Natural killer cell (primary cell): ENCODE data around the gene ITM2C. TPM values are rescaled to one million over a fixed set of nuclear protein-coding genes. Genes with fewer than 3 reads are reported as not detected.

Source experiments
- ATAC-seq, 3 donors: fragments of 150-1000 bp in 2 of 3; fragments of 200-7000 bp in 1 of 3; cut with Tn5 transposase; 1 replicate in 1 of 3; 2 replicates in 2 of 3; pipeline ENCODE4 v1.10.0; 2021; ENCODE audit warnings: mild to moderate bottlenecking in 2 of 3, moderate library complexity in 2 of 3
- DNase-seq, 2 donors: peaks; one replicate each; pipeline versions ENCODE4 v3.0.0 to v3.0.0-alpha.2; 2013 to 2021; ENCODE audit warnings: mixed read lengths in 1 of 2
- H3K27ac ChIP-seq: one replicate; pipeline ENCODE4 v1.5.1; 2013; ENCODE audit warnings: mild to moderate bottlenecking, low read length
- H3K27me3 ChIP-seq: one replicate; pipeline ENCODE4 v1.6.1; 2013; ENCODE audit warnings: low read length; ENCODE audit not compliant: control insufficient read depth, insufficient read depth
- H3K36me3 ChIP-seq: one replicate; pipeline ENCODE4 v1.6.1; 2013; ENCODE audit warnings: low read length; ENCODE audit not compliant: control insufficient read depth, insufficient read depth
- H3K4me1 ChIP-seq: one replicate; pipeline ENCODE4 v1.6.1; 2013; ENCODE audit warnings: low read length; ENCODE audit not compliant: control insufficient read depth, insufficient read depth
- H3K4me3 ChIP-seq: one replicate; pipeline ENCODE4 v1.5.1; 2013; ENCODE audit warnings: low read length
- H3K9me3 ChIP-seq: one replicate; pipeline ENCODE4 v1.6.1; 2013; ENCODE audit warnings: low read length; ENCODE audit not compliant: control insufficient read depth, insufficient read depth
- H3K27ac Mint-ChIP-seq, 2 donors: one replicate each; pipeline ENCODE4 v1.8.0; 2022; ENCODE audit warnings: mild to moderate bottlenecking in 2 of 2, mixed read lengths in 2 of 2, moderate library complexity in 1 of 2
- H3K27me3 Mint-ChIP-seq, 2 donors: one replicate each; pipeline ENCODE4 v1.8.0; 2022; ENCODE audit warnings: low read depth in 2 of 2, mixed read lengths in 2 of 2
- H3K36me3 Mint-ChIP-seq: one replicate; pipeline ENCODE4 v1.8.0; 2022; ENCODE audit warnings: mixed read lengths
- H3K4me1 Mint-ChIP-seq, 2 donors: one replicate each; pipeline ENCODE4 v1.8.0; 2022; ENCODE audit warnings: mixed read lengths in 2 of 2
- H3K4me3 Mint-ChIP-seq: one replicate; pipeline ENCODE4 v1.8.0; 2022; ENCODE audit warnings: mild to moderate bottlenecking, moderate library complexity, mixed read lengths
- H3K9me3 Mint-ChIP-seq, 2 donors: one replicate each; pipeline ENCODE4 v1.8.0; 2022; ENCODE audit warnings: mixed read lengths in 2 of 2
- CTCF ChIP-seq: fragments of 200-600 bp; IDR thresholded peaks from one replicate; pipeline ENCODE4 v1.8.0; 2022; ENCODE audit warnings: antibody characterized with exemption
- WGBS: methylation state at CpG from one replicate; pipeline ENCODE4 v1.1.7; 2013; ENCODE audit warnings: missing lambda C conversion rate; ENCODE audit not compliant: insufficient coverage; 5-methylcytosine and 5-hydroxymethylcytosine counted together
- intact Hi-C: fragments of 100-400 bp; cut with micrococcal nuclease; formaldehyde crosslinking; loops from one replicate; pipeline ENCODE4 v1.14.2; 2022
- total RNA-seq, 4 donors: library from RNA; stranded (reverse); fragments of 120-200 nt in 1 of 4; gene quantifications; one replicate each; pipeline versions ENCODE4 v1.2.3 to v1.2.4, GENCODE V29; 2013 to 2022

Gene ITM2C
- total RNA-seq, 3 donors from 2014 or later (not counting 1 experiment from before 2014, with no cell fraction given) = 4.7 to 36.3 (median 5.1) TPM

GRCh38 chr2:230878599-230879188 is 14.0 kb downstream of the ITM2C start:
- Histone ChIP-seq H3K9me3 (no peaks in the 10 kb centered on the region), H3K27me3 (peaks cover 24% of the 10 kb centered on the region), H3K4me3 (no peak overlapping the region), H3K27ac (peak overlapping the region; percentile 35), H3K4me1 (peaks cover 51% of the 10 kb centered on the region), H3K36me3 (no peaks in the 10 kb centered on the region)
- Mint-ChIP-seq H3K36me3 (no peaks in the 10 kb centered on the region), H3K4me3 (peak overlapping the region; percentile 79), H3K9me3 (no peaks in the 10 kb centered on the region), H3K27me3 (peaks cover 44 to 46% of the 10 kb centered on the region in 2 donors), H3K27ac (peak overlapping the region; percentile 70 to 86), H3K4me1 (peaks cover 28 to 43% of the 10 kb centered on the region in 2 donors)
- DNase-seq = no peak
- intact Hi-C loops = loop anchor here (5.0 kb wide), 1 partner anchor 174 kb away; no protein-coding TSS in a partner anchor
- ATAC-seq = no peak
- 77% methylated on average over 10 of the region's 10 CpGs for WGBS
- no peak for TF ChIP-seq CTCF

- peaks cover 41 to 46% of the 10 kb centered on the region in 2 donors for H3K27me3 Mint-ChIP-seq
- intact Hi-C loops = loop anchor here (5.0 kb wide), 1 partner anchor 173 kb away; no protein-coding TSS in a partner anchor
- peak overlapping the region; percentile 70 to 86 for H3K27ac Mint-ChIP-seq
- H3K9me3 Mint-ChIP-seq = no peaks in the 10 kb centered on the region
- WGBS = 91% methylated on average over 11 of the region's 11 CpGs
- Histone ChIP-seq H3K27ac (no peak overlapping the region), H3K9me3 (no peaks in the 10 kb centered on the region), H3K4me3 (no peak overlapping the region), H3K4me1 (peaks cover 48% of the 10 kb centered on the region), H3K36me3 (no peaks in the 10 kb centered on the region), H3K27me3 (peaks cover 22% of the 10 kb centered on the region)
- ATAC-seq = no peak
- no peak for DNase-seq
- peaks cover 28 to 41% of the 10 kb centered on the region in 2 donors for H3K4me1 Mint-ChIP-seq
- no peaks in the 10 kb centered on the region for H3K36me3 Mint-ChIP-seq
- H3K4me3 Mint-ChIP-seq = no peak overlapping the region
- TF ChIP-seq CTCF = no peak
These were observed 14.6 kb downstream of the ITM2C start for GRCh38 chr2:230879271-230879882.

DNA sequence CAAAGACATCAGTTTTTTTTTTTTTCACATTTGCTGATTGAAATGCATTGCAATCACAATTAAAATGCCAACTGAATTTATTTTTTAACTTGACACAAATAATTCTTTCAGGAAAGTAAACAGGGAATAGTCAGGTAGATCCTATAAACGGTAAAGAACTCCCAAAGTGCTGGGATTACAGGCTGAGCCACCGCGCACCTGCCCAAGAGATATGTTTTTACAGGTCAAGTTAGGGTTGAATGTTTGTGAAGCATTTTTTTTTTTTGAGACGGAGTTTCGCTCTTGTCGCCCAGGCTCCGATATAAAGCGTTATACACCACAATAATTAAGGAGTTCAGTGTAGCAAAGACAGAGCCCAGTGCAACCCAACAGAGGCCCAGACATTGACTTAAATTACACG is 15.1 kb downstream of the ITM2C start:
- Mint-ChIP-seq H3K27ac (no peak overlapping the region), H3K4me1 (peaks cover 28 to 37% of the 10 kb centered on the region in 2 donors), H3K27me3 (peaks cover 35 to 46% of the 10 kb centered on the region in 2 donors), H3K9me3 (no peaks in the 10 kb centered on the region), H3K4me3 (no peak overlapping the region), H3K36me3 (no peaks in the 10 kb centered on the region)
- H3K4me1 ChIP-seq = peaks cover 43% of the 10 kb centered on the region
- no peak overlapping the region for H3K27ac ChIP-seq
- no peaks in the 10 kb centered on the region for H3K36me3 ChIP-seq
- no peak for ATAC-seq
- intact Hi-C loops = loop anchor here (5.0 kb wide), 1 partner anchor 172 kb away; no protein-coding TSS in a partner anchor
- no peak overlapping the region for H3K4me3 ChIP-seq
- peaks cover 17% of the 10 kb centered on the region for H3K27me3 ChIP-seq
- DNase-seq = no peak
- 96% methylated on average over 7 of the region's 9 CpGs for WGBS
- TF ChIP-seq CTCF = no peak
- H3K9me3 ChIP-seq = no peaks in the 10 kb centered on the region
